ENCODE measurements around the gene NFYC. TPM values are rescaled to one million over a fixed set of nuclear protein-coding genes. Genes with fewer than 3 reads are reported as not detected.

NFYC gene
- total RNA-seq, 1 experiment from 2014 or later: 65.5 TPM

- peak; percentile 88 for DNase-seq
- Mint-ChIP-seq H3K27ac (ENCODE audit: unreplicated experiment) (peak within 1 kb of the TSS; percentile 56), H3K4me3 (ENCODE audit: low read depth, unreplicated experiment) (peak within 1 kb of the TSS; percentile 80), H3K27me3 (ENCODE audit: unreplicated experiment) (peaks cover 5% of the 10 kb centered on the region), H3K36me3 (ENCODE audit: insufficient read depth, unreplicated experiment) (no peaks in the 10 kb centered on the region), H3K9me3 (ENCODE audit: low read depth, unreplicated experiment) (no peaks in the 10 kb centered on the region), H3K4me1 (ENCODE audit: low read depth, unreplicated experiment) (peaks cover 28% of the 10 kb centered on the region)
- TF ChIP-seq, protein P1, sequence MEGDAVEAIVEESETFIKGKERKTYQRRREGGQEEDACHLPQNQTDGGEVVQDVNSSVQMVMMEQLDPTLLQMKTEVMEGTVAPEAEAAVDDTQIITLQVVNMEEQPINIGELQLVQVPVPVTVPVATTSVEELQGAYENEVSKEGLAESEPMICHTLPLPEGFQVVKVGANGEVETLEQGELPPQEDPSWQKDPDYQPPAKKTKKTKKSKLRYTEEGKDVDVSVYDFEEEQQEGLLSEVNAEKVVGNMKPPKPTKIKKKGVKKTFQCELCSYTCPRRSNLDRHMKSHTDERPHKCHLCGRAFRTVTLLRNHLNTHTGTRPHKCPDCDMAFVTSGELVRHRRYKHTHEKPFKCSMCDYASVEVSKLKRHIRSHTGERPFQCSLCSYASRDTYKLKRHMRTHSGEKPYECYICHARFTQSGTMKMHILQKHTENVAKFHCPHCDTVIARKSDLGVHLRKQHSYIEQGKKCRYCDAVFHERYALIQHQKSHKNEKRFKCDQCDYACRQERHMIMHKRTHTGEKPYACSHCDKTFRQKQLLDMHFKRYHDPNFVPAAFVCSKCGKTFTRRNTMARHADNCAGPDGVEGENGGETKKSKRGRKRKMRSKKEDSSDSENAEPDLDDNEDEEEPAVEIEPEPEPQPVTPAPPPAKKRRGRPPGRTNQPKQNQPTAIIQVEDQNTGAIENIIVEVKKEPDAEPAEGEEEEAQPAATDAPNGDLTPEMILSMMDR (IDR thresholded peaks at IDR 0.05; ENCODE audit: unreplicated experiment): peak; percentile 24
- no TSS peak for BruUV-seq (replicated peaks)
- CTCF ChIA-PET: no interaction called here
- intact Hi-C loops (cut with micrococcal nuclease; ENCODE audit: unreplicated experiment): loop anchor here (2.0 kb wide), 1 partner anchor 41 kb away; no protein-coding TSS in a partner anchor
Measured at GRCh38 chr1:40665335-40666171, 26.0 kb upstream of the NFYC start, which contains the start of gene RIMS3. TSS of gene RIMS3 (minus strand) at chr1:40665682. CDS start at chr1:40641925, 23,757 bp downstream.

GRCh38 chr1:40668769-40669525 is 22.6 kb upstream of the NFYC start:
- intact Hi-C loops (cut with micrococcal nuclease; ENCODE audit: unreplicated experiment): no loop called here
- Mint-ChIP-seq H3K27ac (ENCODE audit: unreplicated experiment) (no peak overlapping the region), H3K27me3 (ENCODE audit: unreplicated experiment) (peaks cover 25% of the 10 kb centered on the region), H3K36me3 (ENCODE audit: insufficient read depth, unreplicated experiment) (no peaks in the 10 kb centered on the region), H3K4me1 (ENCODE audit: low read depth, unreplicated experiment) (peaks cover 10% of the 10 kb centered on the region), H3K9me3 (ENCODE audit: low read depth, unreplicated experiment) (no peaks in the 10 kb centered on the region), H3K4me3 (ENCODE audit: low read depth, unreplicated experiment) (peak overlapping the region; percentile 52)
- TF ChIP-seq, protein P1 (IDR thresholded peaks at IDR 0.05; ENCODE audit: unreplicated experiment): peak; percentile 83
- peak; percentile 89 for DNase-seq
- CTCF ChIA-PET: interaction anchor here (1.2 to 3.0 kb wide), 2 partner anchors 12 to 44 kb away, joined by 3 to 12 read pairs; no protein-coding TSS in a partner anchor
- no TSS peak for BruUV-seq (replicated peaks)

DNA sequence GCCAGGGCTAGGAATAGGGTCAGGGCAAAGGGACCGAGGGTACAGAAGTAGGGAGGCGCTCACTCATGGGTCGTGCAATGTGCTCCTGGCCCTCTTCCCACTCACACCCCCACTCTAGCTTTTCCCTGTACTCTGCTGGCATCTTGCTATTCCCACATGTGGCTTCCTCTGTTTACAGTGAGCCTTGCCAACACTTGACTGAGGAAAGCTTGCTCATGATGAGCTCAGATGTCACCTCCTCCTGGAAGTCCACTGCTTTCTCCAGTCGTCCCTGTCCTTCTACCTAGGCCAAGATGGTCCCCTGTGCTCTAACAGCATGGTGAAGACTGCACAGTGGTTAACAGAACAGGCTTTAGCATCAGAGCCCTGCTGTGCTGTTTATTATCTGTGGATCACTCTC is 18.1 kb upstream of the NFYC start:
- no TSS peak for BruUV-seq (replicated peaks)
- TF ChIP-seq, protein P1 (IDR thresholded peaks at IDR 0.05; ENCODE audit: unreplicated experiment): no peak
- H3K9me3 Mint-ChIP-seq (ENCODE audit: low read depth, unreplicated experiment): no peaks in the 10 kb centered on the region
- H3K4me3 Mint-ChIP-seq (ENCODE audit: low read depth, unreplicated experiment): no peak overlapping the region
- no peaks in the 10 kb centered on the region for H3K36me3 Mint-ChIP-seq (ENCODE audit: insufficient read depth, unreplicated experiment)
- DNase-seq: no peak
- intact Hi-C loops (cut with micrococcal nuclease; ENCODE audit: unreplicated experiment): no loop called here
- H3K27ac Mint-ChIP-seq (ENCODE audit: unreplicated experiment): no peak overlapping the region
- H3K4me1 Mint-ChIP-seq (ENCODE audit: low read depth, unreplicated experiment): no peaks in the 10 kb centered on the region
- peaks cover 32% of the 10 kb centered on the region for H3K27me3 Mint-ChIP-seq (ENCODE audit: unreplicated experiment)
- CTCF ChIA-PET: interaction anchor here (0.6 kb wide), 1 partner anchor 76 kb away, joined by 3 read pairs; no protein-coding TSS in a partner anchor

GRCh38 chr1:40676501-40676900 is 15.0 kb upstream of the NFYC start:
- intact Hi-C loops (cut with micrococcal nuclease; ENCODE audit: unreplicated experiment): no loop called here
- Mint-ChIP-seq H3K36me3 (ENCODE audit: insufficient read depth, unreplicated experiment) (no peaks in the 10 kb centered on the region), H3K27ac (ENCODE audit: unreplicated experiment) (no peak overlapping the region)

More at GRCh38 chr1:40676501-40676900, 15.0 kb upstream of the NFYC start:
- no TSS peak for BruUV-seq (replicated peaks)
- CTCF ChIA-PET: no interaction called here
- TF ChIP-seq, protein P1 (IDR thresholded peaks at IDR 0.05; ENCODE audit: unreplicated experiment): no peak
- Mint-ChIP-seq H3K4me3 (ENCODE audit: low read depth, unreplicated experiment) (no peak overlapping the region), H3K9me3 (ENCODE audit: low read depth, unreplicated experiment) (no peaks in the 10 kb centered on the region), H3K4me1 (ENCODE audit: low read depth, unreplicated experiment) (no peaks in the 10 kb centered on the region), H3K27me3 (ENCODE audit: unreplicated experiment) (peaks cover 18% of the 10 kb centered on the region)
- DNase-seq: no peak

All from Calu3 (cell line).